DMS53 (cell line): ENCODE results near the gene CD248.
"Not testable (repeated sequence)": the region's sequence is repeated elsewhere in the genome, so short reads cannot be mapped to it uniquely, and the experiment has no call there.

Experiments
- DNase-seq: peaks from one replicate; lab custom pipeline; 2025; lab: John Stamatoyannopoulos, UW

Gene CD248

GRCh38 chr11:66313321-66314185, 3.3 kb downstream of the CD248 start:
- no peak for DNase-seq

GRCh38 chr11:66312549-66313320, 4.1 kb downstream of the CD248 start:
- peak; percentile 99 for DNase-seq

- DNase-seq = peak; percentile 100
These were observed 4.8 kb downstream of the CD248 start for GRCh38 chr11:66311965-66312548.

GRCh38 chr11:66311470-66311964, 5.3 kb downstream of the CD248 start:
- DNase-seq = no peak

GRCh38 chr11:66310803-66311440, 5.9 kb downstream of the CD248 start:
- not testable (repeated sequence) for DNase-seq

- DNase-seq = no peak
These were observed 6.5 kb downstream of the CD248 start for GRCh38 chr11:66310324-66310723.

GRCh38 chr11:66309475-66309874, 7.4 kb downstream of the CD248 start:
- DNase-seq = no peak

GRCh38 chr11:66302656-66303055, 14.2 kb downstream of the CD248 start:
- no peak for DNase-seq

GRCh38 chr11:66299186-66299585, 17.7 kb downstream of the CD248 start:
- no peak for DNase-seq

- DNase-seq = no peak
These were observed 19.2 kb downstream of the CD248 start for GRCh38 chr11:66297610-66298009.

- DNase-seq = no peak
These were observed 21.9 kb downstream of the CD248 start for GRCh38 chr11:66294626-66295620.

GRCh38 chr11:66293777-66294625, 22.8 kb downstream of the CD248 start:
- no peak for DNase-seq

GRCh38 chr11:66293352-66293751, 23.5 kb downstream of the CD248 start:
- DNase-seq = no peak

- DNase-seq = peak; percentile 52
These were observed 24.1 kb downstream of the CD248 start for GRCh38 chr11:66292543-66293332.

- peak; percentile 77 for DNase-seq
These were observed 24.9 kb downstream of the CD248 start, which contains the start of gene TMEM151A for GRCh38 chr11:66291706-66292542. TSS of gene TMEM151A (plus strand) at chr11:66291894. CDS start at chr11:66292014, 120 bp downstream.

- DNase-seq = peak; percentile 51
These were observed 25.5 kb downstream of the CD248 start for GRCh38 chr11:66291303-66291705.

- DNase-seq = no peak
These were observed 26.6 kb downstream of the CD248 start for GRCh38 chr11:66290330-66290621.
